ENCODE measurements around the gene B4GALT2. TPM values are rescaled to one million over a fixed set of nuclear protein-coding genes. Genes with fewer than 3 reads are reported as not detected.

Gene B4GALT2
- total and polyA plus RNA-seq, 12 donors = 18.2 to 47.9 (median 28.0) TPM

- DNase-seq = no peak
- H3K27ac ChIP-seq = no peak overlapping the region
- no peaks in the 10 kb centered on the region for H3K27me3 ChIP-seq
- WGBS, 4 donors = 83 to 93% (median 87%) methylated on average over 6 of the region's 6 CpGs
- H3K4me1 ChIP-seq (replicated peaks in 1 of 2) = peaks cover 7 to 11% of the 10 kb centered on the region in 2 donors
- TF ChIP-seq CTCF (IDR thresholded peaks at IDR 0.05) (no peak), POLR2A (IDR thresholded peaks at IDR 0.05) (no peak)
- no peaks in the 10 kb centered on the region for H3K36me3 ChIP-seq (replicated peaks in 1 of 2)
- no peak overlapping the region for H3K4me3 ChIP-seq
- intact Hi-C loops (cut with DNase I) = no loop called here
- no peaks in the 10 kb centered on the region for H3K9me3 ChIP-seq (replicated peaks in 1 of 3)
Observed at GRCh38 chr1:43987159-43987902, 8.3 kb downstream of the B4GALT2 start.

- 65 to 81% (median 73%) methylated on average over 12 to 19 of the region's 19 CpGs for WGBS, 4 donors
- intact Hi-C loops (cut with DNase I) = no loop called here
- TF ChIP-seq POLR2A (IDR thresholded peaks at IDR 0.05) (no peak), CTCF (IDR thresholded peaks at IDR 0.05) (no peak)
- DNase-seq = peak in 1 of 7 donors; percentile 25
- H3K36me3 ChIP-seq (replicated peaks in 1 of 2) = no peaks in the 10 kb centered on the region
- peak overlapping the region in 1 of 4 donors; percentile 73 for H3K4me3 ChIP-seq
- H3K27ac ChIP-seq = peak overlapping the region; percentile 20 to 82 (median 79)
- peaks cover 7 to 11% of the 10 kb centered on the region in 2 donors for H3K4me1 ChIP-seq (replicated peaks in 1 of 2)
- no peaks in the 10 kb centered on the region for H3K9me3 ChIP-seq (replicated peaks in 1 of 3)
- no peaks in the 10 kb centered on the region for H3K27me3 ChIP-seq
Observed at GRCh38 chr1:43990271-43991199, 11.5 kb downstream of the B4GALT2 start.

- intact Hi-C loops (cut with DNase I) = no loop called here
Observed at GRCh38 chr1:43991200-43991475, 12.1 kb downstream of the B4GALT2 start.

More at GRCh38 chr1:43991200-43991475, 12.1 kb downstream of the B4GALT2 start:
- Histone ChIP-seq H3K9me3 (replicated peaks in 1 of 3) (no peaks in the 10 kb centered on the region), H3K27me3 (no peaks in the 10 kb centered on the region), H3K4me1 (replicated peaks in 1 of 2) (peaks cover 7 to 11% of the 10 kb centered on the region in 2 donors), H3K36me3 (replicated peaks in 1 of 2) (no peaks in the 10 kb centered on the region), H3K27ac (peak overlapping the region; percentile 20 to 82 (median 79)), H3K4me3 (peak overlapping the region in 2 of 4 donors; percentile 72 to 73)
- no peak for DNase-seq
- no peak for TF ChIP-seq CTCF (IDR thresholded peaks at IDR 0.05)
- TF ChIP-seq POLR2A (IDR thresholded peaks at IDR 0.05) = no peak
- 0 to 3% (median 2%) methylated on average over 4 to 10 of the region's 10 CpGs for WGBS, 4 donors

Measured in adrenal gland (tissue), 12 donors.